Endothelial cell of umbilical vein (primary cell): Measurements from ENCODE around the gene METTL21C. TPM values are rescaled to one million over a fixed set of nuclear protein-coding genes. Genes with fewer than 3 reads are reported as not detected.

ENCODE experiments used
- BruUV-seq: library from RNA; stranded (reverse); fragments of 400-500 nt; replicated peaks from 2 replicates; lab custom pipeline; 2021; lab: Mats Ljungman, UMichigan
- CTCF ChIA-PET: fragments of 300-600, 350-600 bp; sonication (Branson Sonifier 250); formaldehyde crosslinking; loops from one replicate; lab custom pipeline; 2021; ENCODE audit warnings: antibody characterized with exemption, inconsistent platforms; lab: Charles Lee
- POLR2A ChIA-PET: fragments of 300-600, 350-600 bp; sonication (Branson Sonifier 250); formaldehyde crosslinking; loops from one replicate; lab custom pipeline; 2021; ENCODE audit warnings: antibody characterized with exemption, inconsistent platforms; lab: Charles Lee
- DNase-seq: peaks from one replicate; pipeline ENCODE4 v3.0.0-alpha.2; 2011; ENCODE audit warnings: low read depth, low spot score
- FAIRE-seq: peaks from 2 replicates; lab custom pipeline; 2011; peaks lifted over from hg19 to GRCh38; lab: Jason Lieb, UNC
- H2AFZ ChIP-seq: 2 replicates; pipeline ENCODE4 v1.6.0; 2012; ENCODE audit warnings: low read depth, low read length, control low read depth, inconsistent platforms
- H3K27ac ChIP-seq: 2 replicates; pipeline ENCODE4 v1.5.1; 2011; ENCODE audit warnings: low read depth, mild to moderate bottlenecking, control low read depth, low read length, moderate library complexity; ENCODE audit not compliant: insufficient read depth
- H3K27me3 ChIP-seq, 2 experiments: 2 replicates each; pipeline versions ENCODE4 v1.6.0 to v1.6.1; 2011; ENCODE audit warnings: low read length in 2 of 2, mixed read lengths in 1 of 2; ENCODE audit not compliant: control insufficient read depth in 2 of 2, insufficient read depth in 2 of 2
- H3K36me3 ChIP-seq, 2 experiments: 2 replicates in 1 of 2; 3 replicates in 1 of 2; pipeline ENCODE4 v1.5.1; 2011; ENCODE audit warnings: low read length in 2 of 2, mild to moderate bottlenecking in 1 of 2, moderate library complexity in 1 of 2; ENCODE audit not compliant: control insufficient read depth in 2 of 2, insufficient read depth in 2 of 2; ENCODE audit errors: extremely low read depth in 1 of 2
- H3K4me1 ChIP-seq: 3 replicates; pipeline ENCODE4 v1.5.1; 2011; ENCODE audit warnings: mild to moderate bottlenecking, low read length; ENCODE audit not compliant: control insufficient read depth, insufficient read depth; ENCODE audit errors: extremely low read depth
- H3K4me2 ChIP-seq: 2 replicates; pipeline ENCODE4 v1.6.1; 2011; ENCODE audit warnings: low read length, control low read depth, mixed read lengths; ENCODE audit not compliant: insufficient read depth
- H3K4me3 ChIP-seq, 3 experiments: fragments of 200-600 bp in 1 of 3; sonication (generic), shearing (Covaris generic) in 1 of 3; replicated peaks in 1 of 3; 2 replicates each; pipeline ENCODE4 v1.5.1; 2011 to 2016; ENCODE audit warnings: control low read depth in 3 of 3, low read length in 3 of 3, mild to moderate bottlenecking in 2 of 3, inconsistent platforms in 1 of 3, low read depth in 1 of 3, moderate library complexity in 1 of 3; ENCODE audit not compliant: insufficient read depth in 1 of 3
- H3K79me2 ChIP-seq: 2 replicates; pipeline ENCODE4 v1.6.0; 2012; ENCODE audit warnings: low read length, inconsistent platforms; ENCODE audit not compliant: control insufficient read depth, insufficient read depth
- H3K9ac ChIP-seq: replicated peaks from 2 replicates; pipeline ENCODE3; 2011; ENCODE audit warnings: low read length, control low read depth; ENCODE audit not compliant: insufficient read depth; ENCODE audit errors: extremely low read depth
- H3K9me1 ChIP-seq: replicated peaks from 3 replicates; pipeline ENCODE4 v1.6.0; 2011; ENCODE audit warnings: mild to moderate bottlenecking, low read length; ENCODE audit not compliant: control insufficient read depth, insufficient read depth; ENCODE audit errors: extremely low read depth
- H3K9me3 ChIP-seq: replicated peaks from 2 replicates; pipeline ENCODE4 v1.5.1; 2012; ENCODE audit warnings: low read length, inconsistent platforms; ENCODE audit not compliant: control insufficient read depth, insufficient read depth
- H4K20me1 ChIP-seq: replicated peaks from 2 replicates; pipeline ENCODE3; 2011; ENCODE audit warnings: mild to moderate bottlenecking, low read length; ENCODE audit not compliant: control insufficient read depth, insufficient read depth; ENCODE audit errors: extremely low read depth
- EZH2 ChIP-seq: IDR thresholded peaks from 2 replicates; pipeline ENCODE4 v1.6.1; 2012; ENCODE audit warnings: borderline replicate concordance, low read depth, mild to moderate bottlenecking, moderate library complexity, low read length, inconsistent platforms; ENCODE audit not compliant: severe bottlenecking
- FOS ChIP-seq: IDR thresholded peaks from 2 replicates; pipeline ENCODE4 v1.6.1; 2011; ENCODE audit warnings: mild to moderate bottlenecking, low read length, moderate library complexity, borderline replicate concordance; ENCODE audit not compliant: insufficient read depth
- GATA2 ChIP-seq: IDR thresholded peaks from 2 replicates; pipeline ENCODE4 v1.7.0; 2011; ENCODE audit warnings: low read depth, mild to moderate bottlenecking, moderate library complexity, mixed read lengths, low read length; ENCODE audit not compliant: insufficient read length, insufficient read depth
- JUN ChIP-seq: IDR thresholded peaks from 2 replicates; pipeline ENCODE4 v1.6.1; 2011; ENCODE audit warnings: borderline replicate concordance, low read depth; ENCODE audit not compliant: insufficient read length, insufficient read depth
- MAX ChIP-seq: IDR thresholded peaks from 2 replicates; pipeline ENCODE4 v1.6.1; 2011; ENCODE audit not compliant: insufficient read depth, insufficient read length
- MYC ChIP-seq: IDR thresholded peaks from one replicate; pipeline ENCODE4 v1.6.1; 2011; ENCODE audit warnings: mild to moderate bottlenecking, low read depth, low read length
- POLR2A ChIP-seq: IDR thresholded peaks from 2 replicates; pipeline ENCODE4 v1.6.1; 2012; ENCODE audit warnings: low read depth, mild to moderate bottlenecking, control low read depth, low read length
- POLR2AphosphoS5 ChIP-seq: IDR thresholded peaks from 2 replicates; pipeline ENCODE4 v1.6.1; 2012; ENCODE audit warnings: low read depth, mild to moderate bottlenecking, control low read depth, low read length, moderate library complexity; ENCODE audit not compliant: insufficient read depth
- dilution Hi-C: fragments of 300-500 bp; cut with MboI; formaldehyde crosslinking; loops from one replicate; pipeline ENCODE4 v1.15.0; 2019; ENCODE audit warnings: low sequenced_read_pairs; ENCODE audit not compliant: extremely low pct_ligation_motif_present
- intact Hi-C: fragments of 100-400 bp; cut with micrococcal nuclease; formaldehyde crosslinking; loops from one replicate; pipeline ENCODE4 v1.10.0; 2022
- polyA plus RNA-seq, 4 experiments: library from polyadenylated mRNA; depleted of rRNA in 3 of 4; stranded (reverse) in 3 of 4; unstranded in 1 of 4; fragments of >200 nt; gene quantifications; 2 replicates each; pipeline versions ENCODE4 v1.2.1 to v1.2.3, GENCODE V29; 2011 to 2012; ENCODE audit warnings: missing spikeins in 1 of 4
- total RNA-seq: library from RNA; stranded (reverse); gene quantifications from 2 replicates; pipeline ENCODE4 v1.2.3, GENCODE V29; 2021
- TF ChIP-seq, protein P1 (sequence below), 2 donors: IDR thresholded peaks; 1 replicate in 1 of 2; 2 replicates in 1 of 2; pipeline ENCODE4 v1.5.1; 2011; ENCODE audit warnings: low read length in 2 of 2, mild to moderate bottlenecking in 2 of 2, moderate library complexity in 2 of 2, control low read depth in 1 of 2, inconsistent platforms in 1 of 2, low read depth in 1 of 2; ENCODE audit not compliant: insufficient read depth in 1 of 2; ENCODE audit errors: extremely low read depth in 1 of 2

Gene METTL21C
- total and polyA plus RNA-seq, 2 donors (not counting 3 experiments of a cell fraction or from before 2014, with no cell fraction given) = not detected

DNA sequence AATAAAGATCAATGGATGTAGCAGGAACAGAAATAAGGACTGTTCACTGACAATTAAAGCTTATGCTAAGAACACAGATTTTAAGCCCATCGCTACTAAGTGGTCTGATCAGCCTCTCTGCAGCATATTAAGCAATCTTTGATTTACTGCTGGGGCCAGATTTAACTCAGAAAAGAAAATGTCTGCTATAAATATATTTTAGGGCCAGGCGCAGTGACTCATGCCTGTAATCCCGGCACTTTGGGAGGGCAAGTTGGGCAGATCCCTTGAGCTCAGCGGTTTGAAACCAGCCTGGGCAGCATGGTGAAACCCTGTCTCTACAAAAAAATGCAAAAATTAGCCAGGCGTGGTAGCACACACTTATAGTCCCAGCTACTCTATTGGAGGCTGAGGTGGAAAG is 43.0 kb downstream of the METTL21C start:
- intact Hi-C loops = loop anchor here (1.0 to 5.0 kb wide), 2 partner anchors 121 to 195 kb away; partner anchors contain the start of genes ERCC5 and TEX30
- no peak for FAIRE-seq

GRCh38 chr13:102651392-102651791 is 43.5 kb downstream of the METTL21C start:
- intact Hi-C loops (loop anchor here (1.0 to 5.0 kb wide), 2 partner anchors 122 to 196 kb away; partner anchors contain the start of genes ERCC5 and TEX30), dilution Hi-C loops (no loop called here)
- BruUV-seq = no TSS peak
- H3K4me2 ChIP-seq = peak overlapping the region; percentile 40
- no peaks in the 10 kb centered on the region for H3K9me3 ChIP-seq
- no peak for TF ChIP-seq MYC
- TF ChIP-seq POLR2A = no peak
- TF ChIP-seq FOS = peak; percentile 75
- TF ChIP-seq JUN = peak; percentile 44
- TF ChIP-seq, protein P1, sequence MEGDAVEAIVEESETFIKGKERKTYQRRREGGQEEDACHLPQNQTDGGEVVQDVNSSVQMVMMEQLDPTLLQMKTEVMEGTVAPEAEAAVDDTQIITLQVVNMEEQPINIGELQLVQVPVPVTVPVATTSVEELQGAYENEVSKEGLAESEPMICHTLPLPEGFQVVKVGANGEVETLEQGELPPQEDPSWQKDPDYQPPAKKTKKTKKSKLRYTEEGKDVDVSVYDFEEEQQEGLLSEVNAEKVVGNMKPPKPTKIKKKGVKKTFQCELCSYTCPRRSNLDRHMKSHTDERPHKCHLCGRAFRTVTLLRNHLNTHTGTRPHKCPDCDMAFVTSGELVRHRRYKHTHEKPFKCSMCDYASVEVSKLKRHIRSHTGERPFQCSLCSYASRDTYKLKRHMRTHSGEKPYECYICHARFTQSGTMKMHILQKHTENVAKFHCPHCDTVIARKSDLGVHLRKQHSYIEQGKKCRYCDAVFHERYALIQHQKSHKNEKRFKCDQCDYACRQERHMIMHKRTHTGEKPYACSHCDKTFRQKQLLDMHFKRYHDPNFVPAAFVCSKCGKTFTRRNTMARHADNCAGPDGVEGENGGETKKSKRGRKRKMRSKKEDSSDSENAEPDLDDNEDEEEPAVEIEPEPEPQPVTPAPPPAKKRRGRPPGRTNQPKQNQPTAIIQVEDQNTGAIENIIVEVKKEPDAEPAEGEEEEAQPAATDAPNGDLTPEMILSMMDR (IDR thresholded peaks at IDR 0.05; ENCODE audit: extremely low read depth in 1 of 2, insufficient read depth in 1 of 2, low read depth in 1 of 2, low read length in 2 of 2) = no peak
- TF ChIP-seq EZH2 = no peak
- TF ChIP-seq MAX = no peak
- no peak for TF ChIP-seq GATA2
- TF ChIP-seq POLR2AphosphoS5 = no peak
- DNase-seq = peak; percentile 75
- no peak overlapping the region for H3K4me3 ChIP-seq
- no peak overlapping the region for H3K27ac ChIP-seq
- no peaks in the 10 kb centered on the region for H3K27me3 ChIP-seq
- H3K4me1 ChIP-seq = peaks cover 21% of the 10 kb centered on the region
- no peaks in the 10 kb centered on the region for H3K79me2 ChIP-seq
- CTCF ChIA-PET = interaction anchor here (0.7 to 6.3 kb wide), 5 partner anchors 9 to 73 kb away, joined by 3 to 39 read pairs (median 5); no protein-coding TSS in a partner anchor
- no peak for FAIRE-seq
- no peaks in the 10 kb centered on the region for H3K9me1 ChIP-seq
- H4K20me1 ChIP-seq = no peaks in the 10 kb centered on the region
- H2AFZ ChIP-seq = no peak overlapping the region
- POLR2A ChIA-PET = no interaction called here
- peaks cover 5 to 17% of the 10 kb centered on the region in 2 experiments for H3K36me3 ChIP-seq
- no peak overlapping the region for H3K9ac ChIP-seq

More for the DNA sequence above, 43.0 kb downstream of the METTL21C start:
- no peak for DNase-seq
- H3K9ac ChIP-seq = no peak overlapping the region
- H3K27me3 ChIP-seq = no peaks in the 10 kb centered on the region
- no peaks in the 10 kb centered on the region for H3K79me2 ChIP-seq
- peaks cover 4 to 13% of the 10 kb centered on the region in 2 experiments for H3K36me3 ChIP-seq
- no peak overlapping the region for H3K4me2 ChIP-seq
- H2AFZ ChIP-seq = no peak overlapping the region
- no TSS peak for BruUV-seq
- peaks cover 21% of the 10 kb centered on the region for H3K4me1 ChIP-seq
- H3K9me3 ChIP-seq = no peaks in the 10 kb centered on the region
- no peaks in the 10 kb centered on the region for H3K9me1 ChIP-seq
- no peak overlapping the region for H3K27ac ChIP-seq
- no peak for TF ChIP-seq MYC
- ChIA-PET POLR2A (no interaction called here), CTCF (interaction anchor here (0.7 to 6.3 kb wide), 5 partner anchors 9 to 73 kb away, joined by 3 to 39 read pairs (median 5); no protein-coding TSS in a partner anchor)
- dilution Hi-C loops = no loop called here
- no peak overlapping the region for H3K4me3 ChIP-seq
- H4K20me1 ChIP-seq = no peaks in the 10 kb centered on the region
